Stimulated activated CD8-positive, alpha-beta memory T cell treated with anti-CD3 and anti-CD28 coated beads, Interleukin-7, amount 100 ng/mL, for 1 hour (primary cell): ENCODE results near the gene SLC39A11.
"Not testable (repeated sequence)": the region's sequence is repeated elsewhere in the genome, so short reads cannot be mapped to it uniquely, and the experiment has no call there.

Source experiments
- DNase-seq, 2 donors: peaks; one replicate each; pipeline ENCODE4 v3.0.0-alpha.2; 2020; ENCODE audit warnings: low read depth in 2 of 2

Gene SLC39A11

DNA sequence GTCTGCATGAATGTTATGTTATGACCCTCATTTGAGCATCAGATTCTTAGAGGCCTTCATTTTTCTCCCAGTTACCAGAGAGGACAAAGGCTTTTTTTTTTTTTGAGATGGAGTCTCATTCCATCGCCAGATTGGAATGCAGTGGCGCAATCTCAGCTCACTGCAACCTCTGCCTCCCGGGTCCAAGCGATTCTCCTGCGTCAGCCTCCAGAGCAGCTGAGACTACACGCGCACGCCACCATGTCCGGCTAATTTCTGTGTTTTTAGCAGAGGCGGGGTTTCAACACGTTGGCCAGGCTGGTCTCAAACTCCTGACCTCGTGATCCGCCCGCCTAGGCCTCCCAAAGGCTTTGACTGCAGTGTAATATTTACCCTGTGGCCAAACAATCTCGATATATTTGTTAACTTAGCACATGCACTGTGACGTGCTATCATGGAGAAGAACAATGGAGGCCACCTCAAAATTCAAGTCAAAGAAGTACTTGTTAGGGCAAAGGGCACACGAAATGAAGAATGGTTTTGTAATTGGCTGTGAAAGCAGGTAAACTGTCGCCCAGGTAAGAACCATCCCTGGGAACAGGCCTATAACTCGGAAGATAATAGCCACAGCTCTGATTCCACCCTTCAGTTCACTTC lies 303.4 kb downstream of the SLC39A11 start:
- DNase-seq, result no peak

DNA sequence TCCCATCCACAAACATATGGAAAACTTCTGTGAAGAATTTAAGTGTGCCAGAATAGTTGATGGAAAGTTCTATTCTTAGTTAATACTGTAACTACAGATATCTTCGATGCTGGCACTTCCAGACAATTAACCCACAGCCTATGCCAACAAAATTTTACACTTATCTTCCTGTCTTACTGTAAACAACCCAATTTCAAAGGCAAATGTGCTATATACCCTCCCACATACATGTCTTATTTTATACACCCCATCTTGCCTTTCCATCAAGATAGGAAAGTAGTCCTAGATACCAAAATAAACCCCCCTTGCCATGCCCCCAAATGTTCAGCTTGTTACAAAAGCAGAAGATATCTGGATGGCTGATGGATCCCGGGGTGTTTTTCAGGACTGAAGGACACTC lies 306.3 kb downstream of the SLC39A11 start:
- DNase-seq, result no peak

DNA sequence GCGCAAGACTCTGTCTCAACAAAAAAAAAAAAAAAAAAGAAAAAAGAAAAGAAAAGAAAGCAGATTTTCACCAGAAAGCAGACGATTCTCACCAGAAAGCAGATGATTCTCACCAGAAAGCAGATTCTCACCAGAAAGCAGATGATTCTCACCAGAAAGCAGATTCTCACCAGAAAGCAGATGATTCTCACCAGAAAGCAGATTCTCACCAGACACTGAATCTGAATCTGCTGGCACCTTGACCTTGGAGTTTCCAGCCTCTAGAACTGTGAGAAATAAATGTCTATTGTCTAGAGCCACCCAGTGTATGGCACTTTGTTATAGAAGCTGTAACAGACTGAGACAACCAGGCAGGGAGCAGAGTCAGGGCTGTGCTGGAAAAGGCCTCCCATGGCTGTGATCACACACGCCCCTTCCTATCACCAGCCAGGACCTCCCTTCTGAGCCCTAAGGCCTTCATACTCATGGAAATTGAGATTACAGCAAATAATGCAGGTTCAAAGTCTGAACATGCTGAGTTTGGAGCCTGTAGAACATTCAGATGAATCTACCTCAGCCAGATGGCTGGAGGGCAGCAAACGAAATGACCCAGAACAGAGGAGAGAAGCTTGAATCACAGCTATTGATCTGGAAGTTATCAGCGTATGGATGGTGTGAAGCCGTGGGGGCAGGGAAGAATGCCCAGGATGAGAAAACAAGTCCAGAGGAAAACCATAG lies 309.3 kb downstream of the SLC39A11 start:
- no peak for DNase-seq

DNA sequence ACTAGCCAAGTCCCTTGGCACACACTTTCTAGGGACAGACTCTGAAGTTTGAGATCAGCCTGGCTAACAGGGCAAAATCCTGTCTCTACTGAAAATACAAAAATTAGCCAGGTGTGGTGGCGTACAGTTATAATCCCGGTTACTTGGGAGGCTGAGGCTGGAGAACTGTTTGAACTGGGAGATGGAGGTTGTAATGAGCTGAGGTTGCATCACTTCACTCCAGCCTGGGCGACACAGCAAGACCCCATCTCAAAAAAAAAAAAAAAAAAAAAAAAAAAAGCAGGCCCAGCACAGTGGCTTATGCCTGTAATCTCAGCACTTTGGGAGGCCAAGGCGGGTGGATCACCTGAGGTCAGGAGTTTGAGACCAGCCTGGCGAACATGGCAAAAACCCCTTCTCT lies 310.1 kb downstream of the SLC39A11 start:
- not testable (repeated sequence) for DNase-seq

DNA sequence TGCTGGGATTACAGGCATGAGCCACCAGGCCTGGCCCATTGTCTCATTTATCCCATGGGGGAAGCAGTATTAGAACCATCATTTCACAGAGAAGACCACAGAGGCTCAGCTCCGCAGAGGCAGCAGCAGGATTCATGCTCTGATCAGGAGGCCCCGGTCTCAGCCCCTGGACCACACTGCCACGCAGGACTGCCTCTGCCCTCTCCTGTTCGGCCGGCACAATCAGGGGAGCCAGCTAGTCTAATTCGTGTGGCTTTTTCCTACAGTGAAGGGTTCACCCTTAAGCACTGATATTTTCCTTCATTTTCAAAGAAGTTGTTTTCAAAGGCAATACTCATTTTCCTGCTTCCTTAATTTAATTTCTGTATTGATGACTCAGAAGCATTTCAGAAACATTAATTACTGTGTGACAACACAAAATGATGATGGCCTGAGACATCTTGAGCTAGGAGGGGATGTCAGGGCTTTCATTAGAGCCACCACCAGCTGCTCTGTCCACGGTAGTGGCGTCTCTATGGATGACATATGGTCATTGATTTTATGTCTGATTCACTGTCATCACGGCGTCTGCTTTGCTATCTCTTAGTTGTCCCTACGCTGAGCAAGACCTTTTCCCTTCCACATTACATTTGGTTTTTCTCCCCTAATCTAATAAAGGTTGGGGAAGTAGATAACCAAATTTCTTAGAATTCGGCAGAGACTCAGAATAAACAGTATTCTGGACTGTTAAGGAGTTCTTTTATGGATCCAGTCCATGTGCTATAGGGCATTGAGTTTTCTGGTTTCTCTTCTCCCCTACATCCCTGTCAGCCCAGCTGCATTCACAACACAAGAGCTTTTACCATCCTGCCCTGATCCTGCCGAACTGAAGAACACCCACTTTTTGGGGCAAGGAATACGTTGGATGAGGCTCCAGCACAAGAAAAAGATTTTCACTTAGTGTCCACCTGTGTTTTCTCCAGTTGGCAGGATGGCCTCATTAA lies 314.0 kb downstream of the SLC39A11 start:
- DNase-seq, result no peak

DNA sequence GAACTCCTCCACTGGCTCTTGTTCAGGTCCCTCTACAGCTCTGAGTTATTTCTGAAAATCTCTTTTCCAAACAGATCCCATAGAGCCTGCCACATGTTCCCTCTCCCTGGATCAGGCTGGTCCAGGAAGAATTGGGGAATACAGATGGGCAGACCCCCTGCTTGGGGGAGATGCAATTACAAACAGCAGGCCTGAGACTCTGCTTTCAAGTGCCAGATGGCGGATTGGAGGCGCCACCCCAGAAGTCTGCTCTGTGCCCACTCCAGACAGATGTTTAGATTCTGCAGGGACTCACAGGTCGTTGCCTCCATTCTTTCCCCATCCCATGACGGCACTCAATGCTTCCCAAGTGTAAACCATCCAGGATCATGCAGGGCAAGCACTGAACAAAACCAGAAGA lies 316.6 kb downstream of the SLC39A11 start:
- no peak for DNase-seq

DNA sequence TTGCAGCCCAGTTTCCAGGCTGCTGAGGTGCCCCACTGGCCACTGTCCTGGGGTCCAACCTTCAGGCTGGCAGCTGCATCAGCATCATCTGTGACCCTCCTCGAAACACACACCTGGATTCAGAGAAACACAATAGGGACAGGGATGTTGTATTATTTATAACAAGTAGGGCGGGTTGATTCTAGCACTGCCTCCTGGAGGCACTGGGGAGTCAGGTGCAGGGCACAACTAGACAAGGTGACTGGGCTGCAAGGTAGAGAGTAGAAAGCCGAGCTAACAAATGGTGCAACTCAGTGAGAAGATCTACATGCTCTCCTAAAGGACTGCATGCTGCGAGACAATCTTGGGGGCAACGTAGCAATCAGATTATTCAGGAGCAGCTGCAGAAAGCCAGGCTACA lies 317.3 kb downstream of the SLC39A11 start:
- no peak for DNase-seq

DNA sequence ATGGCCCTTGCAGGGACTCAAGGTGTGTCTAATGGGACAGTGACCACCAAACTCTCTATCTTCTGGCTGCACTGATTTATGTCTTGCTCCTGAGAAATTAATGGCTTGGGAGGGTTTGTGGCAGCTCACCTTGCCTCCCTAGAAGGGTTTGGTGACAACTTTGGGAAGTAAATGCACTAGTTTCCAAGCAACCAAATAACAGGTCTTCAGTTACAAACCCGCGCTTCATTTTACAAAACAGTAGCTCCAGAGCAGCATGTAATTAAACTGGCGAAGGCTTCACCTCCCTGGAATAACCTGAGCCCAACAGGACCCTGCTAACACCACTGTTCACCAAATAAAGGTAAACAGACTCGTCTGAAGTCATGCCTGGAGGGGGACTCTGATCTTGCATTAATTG lies 318.3 kb downstream of the SLC39A11 start:
- DNase-seq, result no peak

DNA sequence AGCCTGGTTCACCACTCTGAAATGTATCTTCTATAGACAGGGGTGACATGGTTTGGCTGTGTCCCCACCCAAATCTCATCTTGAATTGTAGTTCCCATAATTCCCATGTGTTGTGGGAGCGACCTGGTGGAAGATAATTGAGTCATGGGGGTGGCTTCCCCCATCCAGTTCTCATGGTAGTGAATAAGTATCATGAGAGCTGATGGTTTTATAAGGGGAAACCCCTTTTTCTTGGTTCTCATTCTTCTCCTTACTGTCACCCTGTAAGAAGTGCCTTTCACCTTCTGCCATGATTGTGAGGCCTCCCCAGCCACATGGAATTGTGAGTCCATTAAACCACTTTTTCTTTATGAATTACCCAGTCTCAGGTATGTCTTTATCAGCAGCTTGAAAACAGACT lies 319.3 kb downstream of the SLC39A11 start:
- DNase-seq, result not testable (repeated sequence)

DNA sequence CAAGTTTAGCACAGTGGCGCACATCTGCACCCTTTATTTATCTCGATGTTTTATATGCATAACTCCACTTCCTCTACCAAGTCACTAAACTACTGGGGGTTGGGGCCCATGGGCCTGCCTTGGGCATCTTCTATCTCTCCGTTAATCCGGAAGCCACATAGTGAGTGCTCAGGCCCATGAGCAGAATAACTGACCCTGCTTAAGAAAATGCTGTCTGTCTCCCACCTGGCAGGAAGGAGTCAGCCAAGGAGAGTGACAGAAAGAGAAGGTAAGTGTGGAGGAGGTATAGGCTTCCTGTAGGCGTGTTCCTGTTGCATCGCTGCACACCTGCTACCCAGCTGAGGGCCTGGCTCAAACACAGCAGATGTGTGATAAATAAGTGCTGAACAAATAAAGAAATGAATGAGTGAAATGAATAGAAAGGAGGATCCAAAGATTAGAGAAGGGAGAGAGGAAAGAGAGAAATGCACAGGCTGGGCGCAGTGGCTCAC lies 320.1 kb downstream of the SLC39A11 start:
- no peak for DNase-seq

DNA sequence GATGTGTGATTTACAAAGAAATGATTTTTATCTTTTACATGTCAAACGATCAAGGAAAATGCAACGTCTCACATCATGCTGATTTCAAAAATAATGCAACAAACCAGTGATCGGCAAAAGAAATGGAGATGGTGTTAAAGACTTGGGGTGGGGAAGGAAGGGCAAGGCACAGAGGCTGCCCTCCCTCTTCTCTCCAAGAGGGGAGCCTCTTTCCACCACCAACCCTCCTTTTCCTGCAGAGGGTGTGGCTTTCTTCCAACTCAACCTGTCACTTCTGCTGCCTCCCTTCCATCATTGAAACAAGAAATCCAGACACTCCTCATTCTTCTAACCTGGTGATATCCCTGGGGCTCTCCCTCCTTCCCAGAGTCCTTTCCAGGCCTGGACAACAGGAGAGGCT lies 320.8 kb downstream of the SLC39A11 start:
- no peak for DNase-seq

DNA sequence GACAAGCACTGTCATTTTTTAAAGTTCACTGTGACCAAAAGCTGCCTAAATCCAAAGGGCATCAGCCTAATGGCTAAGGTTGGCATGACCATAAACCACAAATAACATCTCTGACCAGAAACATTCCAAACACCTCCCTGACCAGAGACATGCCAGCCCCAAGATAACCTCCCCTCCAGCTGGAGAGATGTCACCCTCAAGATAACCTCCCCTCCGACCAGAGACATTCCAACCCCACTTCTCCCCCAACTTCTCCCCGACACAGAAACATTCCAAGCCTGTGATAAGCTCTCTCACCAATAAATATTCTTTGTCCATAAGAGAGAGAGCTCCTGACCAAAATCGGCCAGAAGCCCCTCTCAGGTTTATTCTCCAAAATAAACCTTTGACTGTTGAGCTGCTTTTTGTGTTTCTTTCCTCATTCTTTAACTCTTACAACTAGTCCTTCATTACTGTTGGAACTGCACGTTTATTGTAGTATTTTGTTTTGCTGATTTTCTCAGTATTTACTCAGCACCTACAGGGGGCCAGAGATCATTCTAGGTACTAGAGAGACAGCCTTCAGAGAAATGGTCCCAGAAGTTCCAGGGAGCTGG lies 325.6 kb downstream of the SLC39A11 start:
- no peak for DNase-seq

DNA sequence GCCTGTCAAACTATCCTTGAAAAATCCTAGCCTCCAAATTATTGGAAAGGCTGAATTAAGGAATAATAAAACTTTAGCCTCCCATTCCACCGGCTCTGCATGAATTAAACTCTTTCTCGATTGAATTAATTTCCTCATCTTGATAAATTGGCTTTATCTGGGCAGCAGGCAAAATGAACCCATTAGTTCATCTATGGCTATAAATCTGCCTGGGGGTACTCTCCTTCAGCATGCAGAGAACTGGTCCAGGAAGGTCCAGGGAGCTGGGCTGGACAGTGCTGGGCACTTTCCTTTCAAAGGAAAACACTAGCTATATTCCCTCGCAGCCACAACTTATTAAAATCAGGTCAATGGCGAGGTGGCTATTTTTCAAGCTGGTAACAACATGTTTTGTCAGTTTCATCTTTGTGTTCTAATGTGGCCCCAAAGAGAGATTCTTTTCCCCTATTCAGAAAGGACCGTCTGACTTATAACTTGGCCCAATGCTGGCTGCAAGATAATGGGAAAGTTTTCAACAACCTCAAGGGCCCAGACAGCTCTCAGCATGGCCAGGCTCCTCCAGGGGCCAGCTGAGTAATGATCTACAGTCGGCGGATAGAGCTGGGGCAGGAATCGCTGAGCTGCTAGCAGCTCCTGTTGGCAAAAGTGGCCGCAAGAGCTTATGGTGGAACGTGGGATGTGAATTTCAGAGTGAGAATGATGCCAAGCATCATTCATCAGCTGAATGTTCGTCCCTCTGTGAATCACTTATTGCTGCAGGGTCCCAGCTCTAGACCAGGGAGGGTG lies 326.9 kb downstream of the SLC39A11 start:
- DNase-seq, result no peak

DNA sequence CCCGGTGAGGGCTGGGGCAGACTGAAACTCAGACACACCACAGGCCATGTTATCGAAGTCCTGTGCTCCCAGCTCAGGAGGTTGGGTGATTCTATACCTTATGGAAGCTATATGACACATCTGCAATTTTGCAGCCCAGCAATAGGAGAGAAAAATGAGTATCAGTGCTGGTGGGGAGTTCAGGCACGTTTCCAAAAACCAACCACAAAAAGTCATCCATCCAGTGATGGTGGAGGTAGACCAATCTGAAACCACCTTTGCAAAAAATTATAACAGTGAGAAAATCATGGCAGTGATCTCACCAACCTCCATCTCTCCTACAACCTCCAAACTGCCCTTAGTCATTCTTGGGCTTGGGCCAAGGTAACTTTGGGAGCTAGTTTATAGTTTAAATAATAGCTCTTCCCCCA lies 327.9 kb downstream of the SLC39A11 start:
- DNase-seq, result no peak

DNA sequence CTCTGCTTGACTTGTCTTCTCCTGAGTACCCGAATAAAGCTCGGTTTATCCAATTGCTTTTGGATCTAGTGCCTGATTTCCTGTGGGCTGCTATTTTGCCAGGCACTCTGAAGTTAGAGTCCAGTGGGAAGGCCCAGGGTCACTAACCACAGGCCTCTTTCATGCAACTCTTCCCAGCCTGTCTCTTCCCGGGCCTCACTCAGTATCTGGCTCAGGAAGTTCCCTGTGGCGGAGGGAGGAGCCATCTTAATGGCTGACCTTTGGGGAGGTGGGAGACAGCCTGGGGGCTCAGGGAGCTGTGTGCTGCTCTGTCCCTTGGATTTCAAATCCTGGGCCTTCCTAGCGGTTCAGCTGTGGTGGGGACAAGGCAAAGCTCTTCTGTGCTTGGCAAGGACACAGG lies 328.5 kb downstream of the SLC39A11 start:
- no peak for DNase-seq

DNA sequence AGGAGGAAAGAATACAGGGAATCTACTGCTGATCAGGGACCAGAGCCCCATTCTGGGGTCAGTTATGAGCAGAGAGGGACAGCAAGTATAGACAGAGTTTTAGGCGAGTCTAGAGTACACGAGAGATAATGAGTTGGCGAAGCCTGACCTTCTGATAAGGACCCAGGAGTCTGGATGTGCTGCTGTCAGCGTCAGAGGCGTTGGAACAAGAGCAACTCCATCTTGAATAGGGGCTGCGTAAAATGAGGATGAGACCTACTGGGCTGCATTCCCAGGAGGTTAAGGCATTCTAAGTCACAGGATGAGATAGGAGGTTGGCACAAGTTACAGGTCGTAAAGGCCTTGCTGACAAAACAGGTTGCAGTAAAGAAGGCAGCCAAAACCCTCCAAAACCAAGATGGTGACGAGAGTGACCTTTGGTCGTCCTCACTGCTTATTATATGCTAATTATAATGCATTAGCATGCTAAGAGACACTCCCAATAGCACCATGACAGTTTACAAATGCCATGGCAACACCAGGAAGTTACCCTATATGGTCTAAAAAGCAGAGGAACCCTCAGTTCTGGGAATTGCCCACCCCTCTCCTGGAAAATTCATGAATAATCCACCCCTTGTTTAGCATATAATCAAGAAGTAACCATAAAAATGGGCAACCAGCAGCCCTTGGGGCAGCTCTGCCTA lies 330.5 kb downstream of the SLC39A11 start:
- not testable (repeated sequence) for DNase-seq

DNA sequence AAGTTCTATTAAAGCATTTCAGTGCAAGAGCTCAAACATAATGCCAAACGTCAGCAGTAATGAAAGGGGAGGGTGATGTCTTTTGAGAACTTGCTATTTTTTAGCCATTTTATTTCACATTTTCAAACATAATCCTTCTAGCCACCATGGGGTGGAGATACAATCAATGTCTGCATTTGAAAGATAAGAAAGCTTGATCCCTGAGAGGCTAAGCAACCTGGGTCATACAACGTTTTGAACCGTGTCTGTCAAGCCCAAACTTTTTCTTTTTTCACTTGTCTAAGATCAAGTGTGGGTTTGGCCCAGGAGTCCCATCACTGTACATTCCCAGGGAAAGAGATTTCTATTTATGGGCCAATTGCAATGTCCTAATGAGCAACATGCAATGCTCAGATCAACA lies 331.1 kb downstream of the SLC39A11 start:
- DNase-seq, result no peak

DNA sequence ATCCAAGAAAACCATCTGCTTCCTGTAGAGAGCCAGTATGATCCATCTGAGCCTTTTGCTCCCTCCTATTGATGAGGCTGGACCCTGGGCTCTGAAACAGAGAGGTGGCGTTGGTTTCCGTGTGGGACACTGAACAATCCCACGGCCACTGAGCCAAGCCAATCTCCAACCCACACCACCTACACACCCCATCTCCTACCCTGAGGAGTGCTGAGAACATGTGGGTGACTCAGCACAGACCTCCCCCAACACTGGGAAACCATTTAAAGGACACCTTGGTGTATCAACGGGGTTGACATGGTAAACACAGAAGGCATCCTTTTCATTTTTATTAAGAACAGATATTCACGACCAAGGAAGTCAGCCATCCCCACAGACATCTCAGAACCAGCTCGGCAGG lies 332.1 kb downstream of the SLC39A11 start:
- DNase-seq, result no peak

DNA sequence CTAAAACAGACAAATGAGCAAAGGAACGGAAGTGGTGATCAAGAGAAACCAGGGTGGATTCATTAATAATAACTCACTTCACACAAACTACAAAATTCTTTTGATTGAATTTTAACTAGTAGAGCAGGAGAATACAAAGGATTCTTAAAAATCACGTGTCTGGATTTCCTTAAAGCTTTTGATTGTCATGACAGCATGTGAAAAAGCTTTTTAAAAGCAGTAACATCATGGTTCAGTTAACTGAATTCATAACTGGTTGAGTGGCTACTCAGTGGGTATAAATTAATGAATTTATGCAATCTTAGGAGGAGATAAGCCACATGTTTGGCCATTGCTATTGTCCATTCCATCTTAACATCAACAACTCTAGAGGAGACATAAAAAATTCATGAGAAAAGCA lies 333.2 kb downstream of the SLC39A11 start:
- no peak for DNase-seq

DNA sequence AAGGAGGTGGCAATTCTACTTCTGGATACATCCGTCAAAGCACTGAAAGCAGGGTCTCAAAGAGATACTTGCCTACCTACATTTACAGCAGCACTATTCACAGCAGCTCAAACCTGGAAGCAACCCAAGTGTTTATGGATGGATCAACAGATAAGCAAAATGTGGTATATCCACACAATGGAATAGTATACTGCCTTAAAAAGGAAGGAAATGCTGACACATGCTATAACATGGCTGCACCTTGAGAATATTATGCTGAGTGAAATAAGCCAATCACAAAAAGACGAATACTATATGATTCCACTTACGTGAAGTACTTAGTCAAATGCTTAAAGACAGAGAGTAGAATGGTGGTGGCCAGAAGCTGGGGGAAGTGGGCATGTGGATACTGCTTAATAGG lies 336.2 kb downstream of the SLC39A11 start:
- no peak for DNase-seq

DNA sequence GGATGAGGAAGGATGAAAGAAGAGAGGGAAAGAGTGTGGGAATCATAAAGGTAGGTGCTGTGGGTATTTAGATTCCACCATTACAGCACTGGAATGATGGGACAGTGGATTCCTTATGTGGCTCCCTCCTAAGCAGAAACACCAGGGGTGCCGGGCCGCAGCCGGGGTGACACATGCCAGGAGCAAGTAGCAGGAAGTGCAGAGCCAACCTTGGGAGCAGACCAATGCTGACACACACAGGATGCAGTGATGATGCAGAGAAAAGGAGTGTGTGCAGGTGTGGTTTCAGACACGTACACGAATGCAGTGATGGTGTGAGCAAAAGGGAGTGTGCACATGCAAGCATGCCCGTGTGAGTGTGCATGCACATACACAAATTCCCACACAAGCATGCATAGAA lies 338.0 kb downstream of the SLC39A11 start:
- DNase-seq, result no peak
